Measurements from ENCODE around the gene SEC31B.

The SEC31B gene

GRCh38 chr10:100490531-100490930, 29.1 kb downstream of the SEC31B start:
- no peak for DNase-seq
- Histone ChIP-seq H3K4me3 (ENCODE audit: low read depth, low read length) (no peak overlapping the region), H3K27ac (no peak overlapping the region), H3K27me3 (replicated peaks) (no peaks in the 10 kb centered on the region), H3K36me3 (replicated peaks) (peaks cover 3% of the 10 kb centered on the region)
- no peak for TF ChIP-seq CTCF (IDR thresholded peaks at IDR 0.05; ENCODE audit: low read depth, low read length, missing control alignments)
- in situ Hi-C loops (cut with HindIII; ENCODE audit: low pct_ligation_motif_present, low sequenced_read_pairs), result no loop called here

- in situ Hi-C loops (cut with HindIII; ENCODE audit: low pct_ligation_motif_present, low sequenced_read_pairs), result no loop called here
- no peak overlapping the region for H3K27ac ChIP-seq
Observed at GRCh38 chr10:100489396-100489795, 30.3 kb downstream of the SEC31B start.

GRCh38 chr10:100487529-100487928, 32.1 kb downstream of the SEC31B start:
- in situ Hi-C loops (cut with HindIII; ENCODE audit: low pct_ligation_motif_present, low sequenced_read_pairs), result no loop called here

More at GRCh38 chr10:100489396-100489795, 30.3 kb downstream of the SEC31B start:
- Histone ChIP-seq H3K27me3 (replicated peaks) (no peaks in the 10 kb centered on the region), H3K36me3 (replicated peaks) (peaks cover 3% of the 10 kb centered on the region), H3K4me3 (ENCODE audit: low read depth, low read length) (no peak overlapping the region)
- DNase-seq, result no peak
- no peak for TF ChIP-seq CTCF (IDR thresholded peaks at IDR 0.05; ENCODE audit: low read depth, low read length, missing control alignments)

GRCh38 chr10:100485801-100486495, 33.7 kb downstream of the SEC31B start:
- H3K4me3 ChIP-seq (ENCODE audit: low read depth, low read length), result no peak overlapping the region
- in situ Hi-C loops (cut with HindIII; ENCODE audit: low pct_ligation_motif_present, low sequenced_read_pairs), result no loop called here
- no peak for DNase-seq
- TF ChIP-seq CTCF (IDR thresholded peaks at IDR 0.05; ENCODE audit: low read depth, low read length, missing control alignments), result no peak
- H3K27me3 ChIP-seq (replicated peaks), result no peaks in the 10 kb centered on the region
- peaks cover 3% of the 10 kb centered on the region for H3K36me3 ChIP-seq (replicated peaks)
- H3K27ac ChIP-seq, result no peak overlapping the region

More at GRCh38 chr10:100487529-100487928, 32.1 kb downstream of the SEC31B start:
- H3K36me3 ChIP-seq (replicated peaks), result peaks cover 3% of the 10 kb centered on the region
- no peak overlapping the region for H3K4me3 ChIP-seq (ENCODE audit: low read depth, low read length)
- DNase-seq, result no peak
- no peak overlapping the region for H3K27ac ChIP-seq
- no peaks in the 10 kb centered on the region for H3K27me3 ChIP-seq (replicated peaks)
- TF ChIP-seq CTCF (IDR thresholded peaks at IDR 0.05; ENCODE audit: low read depth, low read length, missing control alignments), result no peak

GRCh38 chr10:100485366-100485765, 34.3 kb downstream of the SEC31B start:
- no peak for DNase-seq
- H3K4me3 ChIP-seq (ENCODE audit: low read depth, low read length), result no peak overlapping the region
- no peak for TF ChIP-seq CTCF (IDR thresholded peaks at IDR 0.05; ENCODE audit: low read depth, low read length, missing control alignments)
- in situ Hi-C loops (cut with HindIII; ENCODE audit: low pct_ligation_motif_present, low sequenced_read_pairs), result no loop called here
- no peak overlapping the region for H3K27ac ChIP-seq
- H3K36me3 ChIP-seq (replicated peaks), result peaks cover 3% of the 10 kb centered on the region
- H3K27me3 ChIP-seq (replicated peaks), result no peaks in the 10 kb centered on the region
